Endodermal cell (in vitro differentiated cells): ENCODE results near the gene ABI2. TPM values are rescaled to one million over a fixed set of nuclear protein-coding genes. Genes with fewer than 3 reads are reported as not detected.

Source experiments
- DNase-seq: peaks from one replicate; pipeline ENCODE4 v3.0.0-alpha.2; 2017
- H3K27ac ChIP-seq: 2 replicates; pipeline ENCODE4 v1.5.1; 2013; ENCODE audit warnings: mild to moderate bottlenecking, low read depth, low read length, moderate library complexity
- H3K27me3 ChIP-seq: 2 replicates; pipeline ENCODE4 v1.6.1; 2013; ENCODE audit warnings: mild to moderate bottlenecking, low read length, moderate library complexity; ENCODE audit not compliant: insufficient read depth, control insufficient read depth, poor library complexity, severe bottlenecking
- H3K36me3 ChIP-seq: 2 replicates; pipeline ENCODE4 v1.7.0; 2013; ENCODE audit warnings: mild to moderate bottlenecking, low read length, moderate library complexity; ENCODE audit not compliant: control insufficient read depth, insufficient read depth
- H3K4me1 ChIP-seq: one replicate; pipeline ENCODE4 v1.7.0; 2013; ENCODE audit warnings: low read length; ENCODE audit not compliant: control insufficient read depth, insufficient read depth
- H3K4me3 ChIP-seq: 2 replicates; pipeline ENCODE4 v1.5.1; 2013; ENCODE audit warnings: mild to moderate bottlenecking, low read length, moderate library complexity
- H3K9ac ChIP-seq: 2 replicates; pipeline ENCODE4 v1.6.1; 2013; ENCODE audit warnings: mild to moderate bottlenecking, low read length, moderate library complexity; ENCODE audit not compliant: poor library complexity, severe bottlenecking; ENCODE audit errors: extremely low read depth
- H3K9me3 ChIP-seq: 2 replicates; pipeline ENCODE4 v1.6.1; 2013; ENCODE audit warnings: mild to moderate bottlenecking, low read length, moderate library complexity; ENCODE audit not compliant: control insufficient read depth
- H3K27ac Mint-ChIP-seq: 2 replicates; pipeline ENCODE4 v1.8.0; 2020; ENCODE audit warnings: mixed read lengths
- H3K27me3 Mint-ChIP-seq: 2 replicates; pipeline ENCODE4 v1.8.0; 2021; ENCODE audit warnings: mild to moderate bottlenecking, mixed read lengths; ENCODE audit not compliant: insufficient read depth
- H3K36me3 Mint-ChIP-seq: 2 replicates; pipeline ENCODE4 v1.8.0; 2020; ENCODE audit warnings: low read depth, mixed read lengths
- H3K4me1 Mint-ChIP-seq: 2 replicates; pipeline ENCODE4 v1.8.0; 2020; ENCODE audit warnings: mixed read lengths
- H3K4me3 Mint-ChIP-seq: 2 replicates; pipeline ENCODE4 v1.8.0; 2020; ENCODE audit warnings: mild to moderate bottlenecking, moderate library complexity, mixed read lengths
- H3K9me3 Mint-ChIP-seq: 2 replicates; pipeline ENCODE4 v1.8.0; 2020; ENCODE audit warnings: mild to moderate bottlenecking, mixed read lengths
- WGBS, 2 experiments: methylation state at CpG; one replicate each; pipeline versions ENCODE4 v1.1.5 to v1.1.7; 2013; ENCODE audit warnings: missing lambda C conversion rate in 2 of 2, mixed read lengths in 1 of 2; ENCODE audit not compliant: insufficient coverage in 1 of 2, insufficient read length in 1 of 2; 5-methylcytosine and 5-hydroxymethylcytosine counted together
- total RNA-seq, 2 donors: library from RNA; stranded (reverse); fragmentation: NEBNext Ultra II Directional in 1 of 2; extraction: Animal tissue kit (Norgen Biotek cat#: 25700) in 1 of 2; gene quantifications; 2 replicates in 1 of 2; 3 replicates in 1 of 2; pipeline ENCODE4 v1.2.1, GENCODE V29; 2021
- TF ChIP-seq, protein P1 (sequence below): fragments of 200-600 bp; sonication (generic); conservative IDR thresholded peaks from 2 replicates; pipeline ENCODE4 v1.5.0; 2021; ENCODE audit warnings: antibody characterized with exemption, mild to moderate bottlenecking

The ABI2 gene
- total RNA-seq, 2 donors from 2014 or later, result 115 to 139 TPM

DNA sequence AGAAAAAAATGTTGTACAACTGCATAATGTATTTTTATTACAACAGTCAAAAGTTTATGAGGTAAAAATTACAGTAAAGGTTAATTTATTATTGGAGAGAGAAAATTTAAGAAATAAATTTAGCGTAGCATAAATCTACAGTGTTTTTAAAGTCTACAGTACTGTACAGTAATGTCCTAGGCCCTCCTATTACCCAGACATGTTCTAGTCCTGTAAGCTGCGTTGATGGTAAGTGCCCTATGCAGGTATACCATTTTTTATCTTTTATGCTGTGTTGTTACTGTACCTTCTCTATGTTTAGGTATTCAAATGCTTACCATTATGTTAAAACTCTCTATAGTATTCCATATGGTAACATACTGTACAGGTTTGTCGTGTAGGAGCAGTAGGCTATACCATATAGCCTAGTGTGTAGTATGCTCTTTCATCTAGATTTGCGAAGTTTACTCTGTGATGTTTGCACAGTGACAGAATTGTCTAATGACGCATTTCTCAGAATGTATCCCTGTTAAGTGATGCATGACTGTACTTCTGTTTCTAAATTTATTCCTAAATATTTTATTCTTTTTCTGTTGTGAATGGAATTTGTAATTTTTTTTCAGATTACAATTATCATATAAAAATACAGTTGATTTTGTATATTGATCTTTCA lies 24.5 kb downstream of the ABI2 start:
- no peaks in the 10 kb centered on the region for H3K27me3 ChIP-seq
- no peaks in the 10 kb centered on the region for H3K9me3 Mint-ChIP-seq
- TF ChIP-seq, protein P1, sequence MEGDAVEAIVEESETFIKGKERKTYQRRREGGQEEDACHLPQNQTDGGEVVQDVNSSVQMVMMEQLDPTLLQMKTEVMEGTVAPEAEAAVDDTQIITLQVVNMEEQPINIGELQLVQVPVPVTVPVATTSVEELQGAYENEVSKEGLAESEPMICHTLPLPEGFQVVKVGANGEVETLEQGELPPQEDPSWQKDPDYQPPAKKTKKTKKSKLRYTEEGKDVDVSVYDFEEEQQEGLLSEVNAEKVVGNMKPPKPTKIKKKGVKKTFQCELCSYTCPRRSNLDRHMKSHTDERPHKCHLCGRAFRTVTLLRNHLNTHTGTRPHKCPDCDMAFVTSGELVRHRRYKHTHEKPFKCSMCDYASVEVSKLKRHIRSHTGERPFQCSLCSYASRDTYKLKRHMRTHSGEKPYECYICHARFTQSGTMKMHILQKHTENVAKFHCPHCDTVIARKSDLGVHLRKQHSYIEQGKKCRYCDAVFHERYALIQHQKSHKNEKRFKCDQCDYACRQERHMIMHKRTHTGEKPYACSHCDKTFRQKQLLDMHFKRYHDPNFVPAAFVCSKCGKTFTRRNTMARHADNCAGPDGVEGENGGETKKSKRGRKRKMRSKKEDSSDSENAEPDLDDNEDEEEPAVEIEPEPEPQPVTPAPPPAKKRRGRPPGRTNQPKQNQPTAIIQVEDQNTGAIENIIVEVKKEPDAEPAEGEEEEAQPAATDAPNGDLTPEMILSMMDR, result no peak
- no peak for DNase-seq
- H3K36me3 Mint-ChIP-seq, result peaks cover 26% of the 10 kb centered on the region
- no peak overlapping the region for H3K27ac ChIP-seq
- H3K4me3 ChIP-seq, result no peak overlapping the region
- no peak overlapping the region for H3K27ac Mint-ChIP-seq
- peaks cover 2% of the 10 kb centered on the region for H3K4me1 Mint-ChIP-seq
- H3K9ac ChIP-seq, result no peak overlapping the region
- H3K4me1 ChIP-seq, result no peaks in the 10 kb centered on the region
- H3K27me3 Mint-ChIP-seq, result no peaks in the 10 kb centered on the region
- WGBS, 2 experiments, result 77 to 97% methylated on average over 3 to 5 of the region's 5 CpGs
- H3K4me3 Mint-ChIP-seq, result no peak overlapping the region
- peaks cover 20% of the 10 kb centered on the region for H3K36me3 ChIP-seq
- H3K9me3 ChIP-seq, result no peaks in the 10 kb centered on the region

DNA sequence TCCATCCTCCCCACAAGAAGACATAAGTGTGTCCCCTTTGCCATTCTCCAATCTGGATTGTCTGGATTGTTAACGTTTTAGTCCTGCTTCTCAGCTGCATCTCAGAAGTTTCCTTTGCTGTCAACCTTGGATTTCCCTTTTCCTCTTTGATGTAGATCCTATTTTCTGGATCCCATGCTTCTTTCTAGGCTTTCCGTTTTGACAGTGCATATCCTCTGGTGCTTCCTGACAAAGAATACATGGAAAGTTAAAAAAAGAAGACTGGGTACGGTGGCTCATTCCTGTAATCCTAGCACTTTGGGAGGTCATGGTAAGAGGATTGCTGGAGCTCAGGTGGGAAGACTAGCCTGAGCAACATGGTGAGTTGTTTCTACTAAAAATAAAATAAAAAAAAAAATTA lies 26.8 kb downstream of the ABI2 start:
- Histone ChIP-seq H3K27ac (no peak overlapping the region), H3K9me3 (peaks cover 18% of the 10 kb centered on the region), H3K27me3 (no peaks in the 10 kb centered on the region), H3K4me1 (no peaks in the 10 kb centered on the region), H3K4me3 (no peak overlapping the region), H3K36me3 (peaks cover 23% of the 10 kb centered on the region), H3K9ac (no peak overlapping the region)
- TF ChIP-seq, protein P1, result no peak
- peaks cover 12% of the 10 kb centered on the region for H3K9me3 Mint-ChIP-seq
- H3K27ac Mint-ChIP-seq, result peak overlapping the region; percentile 26
- H3K36me3 Mint-ChIP-seq, result peaks cover 33% of the 10 kb centered on the region
- H3K4me3 Mint-ChIP-seq, result no peak overlapping the region
- DNase-seq, result no peak
- 94 to 95% methylated on average over 3 of the region's 3 CpGs for WGBS, 2 experiments
- no peaks in the 10 kb centered on the region for H3K4me1 Mint-ChIP-seq
- H3K27me3 Mint-ChIP-seq, result no peaks in the 10 kb centered on the region

DNA sequence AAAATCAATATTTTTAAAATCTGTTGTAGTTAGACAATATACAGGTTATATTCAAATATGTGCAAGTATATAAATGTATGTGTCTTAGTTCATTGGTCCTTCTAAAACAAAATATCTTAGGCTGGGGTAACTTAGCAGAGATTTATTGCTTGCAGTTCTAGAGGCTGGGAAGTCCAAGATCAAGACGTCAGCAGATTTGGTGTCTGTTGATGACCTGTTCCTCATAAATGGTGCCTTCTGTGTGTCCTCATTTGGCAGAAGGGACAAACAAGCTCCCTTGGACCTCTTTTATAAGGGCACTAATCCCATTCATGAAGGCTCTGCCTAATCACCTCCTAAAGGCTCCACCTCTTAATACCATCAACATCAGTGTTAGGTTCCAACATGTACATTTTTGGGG lies 31.3 kb downstream of the ABI2 start:
- no peak overlapping the region for H3K4me3 Mint-ChIP-seq
- H3K27me3 Mint-ChIP-seq, result no peaks in the 10 kb centered on the region
- peaks cover 18% of the 10 kb centered on the region for H3K9me3 ChIP-seq
- TF ChIP-seq, protein P1, result no peak
- no peak overlapping the region for H3K27ac Mint-ChIP-seq
- no peak overlapping the region for H3K4me3 ChIP-seq
- no peak overlapping the region for H3K9ac ChIP-seq
- DNase-seq, result no peak
- peaks cover 17% of the 10 kb centered on the region for H3K9me3 Mint-ChIP-seq
- 89 to 100% methylated on average over 1 of the region's 1 CpG for WGBS, 2 experiments
- H3K27me3 ChIP-seq, result no peaks in the 10 kb centered on the region
- H3K4me1 ChIP-seq, result peaks cover 5% of the 10 kb centered on the region
- H3K4me1 Mint-ChIP-seq, result peaks cover 4% of the 10 kb centered on the region
- H3K27ac ChIP-seq, result no peak overlapping the region
- peaks cover 15% of the 10 kb centered on the region for H3K36me3 ChIP-seq
- H3K36me3 Mint-ChIP-seq, result peaks cover 33% of the 10 kb centered on the region
